GM23338 (cell line): Measurements from ENCODE around the gene ZFP28. TPM values are rescaled to one million over a fixed set of nuclear protein-coding genes. Genes with fewer than 3 reads are reported as not detected.

ENCODE experiments used
- CTCF ChIP-seq, 2 experiments: fragments of 200-600 bp in 1 of 2; sonication (generic) in 1 of 2; conservative IDR thresholded peaks; 2 replicates each; pipeline versions ENCODE4 v1.5.1 to v1.6.1; 2016 to 2017; ENCODE audit warnings: antibody characterized with exemption in 2 of 2, low read depth in 2 of 2, mild to moderate bottlenecking in 2 of 2, moderate library complexity in 1 of 2
- ETS1 ChIP-seq: IDR thresholded peaks from 2 replicates; pipeline ENCODE4 v1.6.1; 2016; ENCODE audit warnings: antibody characterized with exemption
- EZH2 ChIP-seq: fragments of 200-600 bp; sonication (generic); IDR thresholded peaks from one replicate; pipeline ENCODE4 v1.8.0; 2017; ENCODE audit warnings: antibody characterized with exemption, mild to moderate bottlenecking, low read depth; ENCODE audit not compliant: unreplicated experiment
- EZH2phosphoT487 ChIP-seq: fragments of 200-600 bp; sonication (generic); IDR thresholded peaks from one replicate; pipeline ENCODE4 v1.8.1; 2018; ENCODE audit warnings: antibody characterized with exemption; ENCODE audit not compliant: unreplicated experiment
- JUNB ChIP-seq: IDR thresholded peaks from one replicate; pipeline ENCODE4 v1.6.1; 2016; ENCODE audit warnings: antibody characterized with exemption; ENCODE audit not compliant: unreplicated experiment
- NANOG ChIP-seq: IDR thresholded peaks from 2 replicates; pipeline ENCODE4 v1.6.1; 2016; ENCODE audit warnings: antibody characterized with exemption, borderline replicate concordance
- ZNF114 ChIP-seq: fragments of 250-450 bp; sonication (Bioruptor Pico); IDR thresholded peaks from 2 replicates; pipeline ENCODE4 v1.5.0; 2020; ENCODE audit warnings: mild to moderate bottlenecking, moderate library complexity
- ZNF331 ChIP-seq: fragments of 250-450 bp; sonication (Bioruptor Pico); IDR thresholded peaks from 2 replicates; pipeline ENCODE4 v1.5.0; 2020; ENCODE audit warnings: low read depth, mild to moderate bottlenecking, moderate library complexity
- ZNF462 ChIP-seq: fragments of 250-450 bp; sonication (Bioruptor Pico); IDR thresholded peaks from 2 replicates; pipeline ENCODE4 v1.5.0; 2020; ENCODE audit warnings: mild to moderate bottlenecking, moderate library complexity
- polyA plus RNA-seq: library from polyadenylated mRNA; unstranded; fragments of >200 nt; fragmentation: Nextera tagmentation; extraction: Ambion mirVana; gene quantifications from 2 replicates; pipeline ENCODE4 v1.2.1, GENCODE V29; 2016
- total RNA-seq: library from RNA; depleted of rRNA; stranded (reverse); fragments of >200 nt; shearing (Covaris generic); gene quantifications from 2 replicates; pipeline ENCODE4 v1.2.3, GENCODE V29; 2014

Gene ZFP28
- total and polyA plus RNA-seq, 2 experiments from 2014 or later: 3.0 to 7.9 TPM

GRCh38 chr19:56525214-56525860 is 13.4 kb upstream of the ZFP28 start (continued):
- no peak for TF ChIP-seq ZNF462 (CRISPR knock-in tag)
- TF ChIP-seq CTCF (conservative IDR thresholded peaks at IDR 0.05; ENCODE audit: low read depth in 2 of 2): no peak
- no peak for TF ChIP-seq ZNF114 (CRISPR knock-in tag)
- TF ChIP-seq EZH2: no peak
- no peak for TF ChIP-seq NANOG
- no peak for TF ChIP-seq JUNB
- TF ChIP-seq ETS1: no peak
- TF ChIP-seq ZNF331: no peak
- TF ChIP-seq EZH2phosphoT487: no peak
